Measurements from ENCODE around the gene TNK2. TPM values are rescaled to one million over a fixed set of nuclear protein-coding genes. Genes with fewer than 3 reads are reported as not detected.

Gene TNK2
- total RNA-seq, 4 donors from 2014 or later: 18.4 to 45.7 (median 42.8) TPM

- no peaks in the 10 kb centered on the region for H3K27me3 ChIP-seq
- no peak for DNase-seq
- TF ChIP-seq POLR2A (IDR thresholded peaks at IDR 0.05): no peak
- TF ChIP-seq CTCF (IDR thresholded peaks at IDR 0.05): no peak
- intact Hi-C loops (cut with DNase I): loop anchor here (5.0 kb wide), 1 partner anchor 34 kb away; no protein-coding TSS in a partner anchor
- H3K9me3 ChIP-seq: no peaks in the 10 kb centered on the region
- peaks cover 0 to 16% (median 0%) of the 10 kb centered on the region in 3 donors for H3K36me3 ChIP-seq
- H3K4me1 ChIP-seq: peaks cover 44 to 98% (median 46%) of the 10 kb centered on the region in 3 donors
- peak overlapping the region; percentile 85 to 94 (median 91) for H3K27ac ChIP-seq
- WGBS, 2 donors: 11 to 15% methylated on average over 9 to 15 of the region's 16 CpGs
- peak overlapping the region; percentile 52 to 69 (median 62) for H3K4me3 ChIP-seq
These were observed 11.8 kb downstream of the TNK2 start for GRCh38 chr3:195896361-195897080.

- WGBS, 2 donors: no CpG with 5 or more reads among the region's 47 CpGs
- Histone ChIP-seq H3K9me3 (no peaks in the 10 kb centered on the region), H3K36me3 (peaks cover 0 to 15% (median 0%) of the 10 kb centered on the region in 3 donors), H3K27ac (peak overlapping the region; percentile 85 to 94 (median 91)), H3K27me3 (no peaks in the 10 kb centered on the region), H3K4me3 (peak overlapping the region; percentile 52 to 69 (median 62)), H3K4me1 (peaks cover 44 to 98% (median 46%) of the 10 kb centered on the region in 3 donors)
- intact Hi-C loops (cut with DNase I): loop anchor here (5.0 kb wide), 1 partner anchor 34 kb away; no protein-coding TSS in a partner anchor
- DNase-seq: no peak
- TF ChIP-seq CTCF (IDR thresholded peaks at IDR 0.05): no peak
- peak in 1 of 4 donors; percentile 32 for TF ChIP-seq POLR2A (IDR thresholded peaks at IDR 0.05)
These were observed 12.4 kb downstream of the TNK2 start for GRCh38 chr3:195895861-195896360.

- TF ChIP-seq CTCF (IDR thresholded peaks at IDR 0.05): no peak
- TF ChIP-seq POLR2A (IDR thresholded peaks at IDR 0.05): no peak
- Histone ChIP-seq H3K27me3 (no peaks in the 10 kb centered on the region), H3K27ac (peak overlapping the region; percentile 85 to 94 (median 91)), H3K9me3 (no peaks in the 10 kb centered on the region), H3K36me3 (peaks cover 0 to 9% (median 0%) of the 10 kb centered on the region in 3 donors), H3K4me3 (peak overlapping the region; percentile 52 to 69 (median 62)), H3K4me1 (peaks cover 44 to 96% (median 46%) of the 10 kb centered on the region in 3 donors)
- 0% methylated on average over 5 to 6 of the region's 56 CpGs for WGBS, 2 donors
- no peak for DNase-seq
- intact Hi-C loops (cut with DNase I): loop anchor here (5.0 kb wide), 1 partner anchor 33 kb away; no protein-coding TSS in a partner anchor
These were observed 13.1 kb downstream of the TNK2 start for GRCh38 chr3:195895078-195895860.

GRCh38 chr3:195893916-195894465 lies 14.4 kb downstream of the TNK2 start:
- 77 to 79% methylated on average over 5 of the region's 8 CpGs for WGBS, 2 donors
- H3K27me3 ChIP-seq: no peaks in the 10 kb centered on the region
- intact Hi-C loops (cut with DNase I): no loop called here
- H3K4me1 ChIP-seq: peaks cover 44 to 93% (median 46%) of the 10 kb centered on the region in 3 donors
- H3K4me3 ChIP-seq: peak overlapping the region in 1 of 4 donors; percentile 66
- H3K36me3 ChIP-seq: peaks cover 0 to 9% (median 0%) of the 10 kb centered on the region in 3 donors
- DNase-seq: no peak
- no peaks in the 10 kb centered on the region for H3K9me3 ChIP-seq
- TF ChIP-seq POLR2A (IDR thresholded peaks at IDR 0.05): no peak
- H3K27ac ChIP-seq: peak overlapping the region; percentile 85 to 94 (median 91)

- Histone ChIP-seq H3K4me3 (no peak overlapping the region), H3K27me3 (no peaks in the 10 kb centered on the region), H3K27ac (peak overlapping the region; percentile 50 to 94 (median 91)), H3K36me3 (peaks cover 0 to 13% (median 0%) of the 10 kb centered on the region in 3 donors), H3K9me3 (no peaks in the 10 kb centered on the region), H3K4me1 (peaks cover 44 to 88% (median 46%) of the 10 kb centered on the region in 3 donors)
- no peak for DNase-seq
- whole genome bisulfite sequencing, 2 donors: 33% methylated on average over 1 of the region's 4 CpGs; no CpG with 5 or more reads in 1 of the 2 donors
- intact Hi-C loops (cut with DNase I): no loop called here
- TF ChIP-seq CTCF (IDR thresholded peaks at IDR 0.05) (no peak), POLR2A (IDR thresholded peaks at IDR 0.05) (no peak)
These were observed 14.8 kb downstream of the TNK2 start for GRCh38 chr3:195893516-195893915.

Data from esophagus squamous epithelium (tissue), 5 donors.